HepG2 (cell line): ENCODE measurements around the gene USP2. TPM values are rescaled to one million over a fixed set of nuclear protein-coding genes. Genes with fewer than 3 reads are reported as not detected.

Source experiments
- AGO2 ChIP-seq: fragments of 200-400 bp; formaldehyde crosslinking; optimal IDR thresholded peaks from 2 replicates; pipeline ENCODE3; 2017; ENCODE audit warnings: mild to moderate bottlenecking, low read depth, low read length, moderate library complexity
- BORCS8-MEF2B ChIP-seq: sonication (generic); formaldehyde crosslinking; IDR thresholded peaks from 2 replicates; pipeline ENCODE4 v1.8.0; 2022; ENCODE audit warnings: mild to moderate bottlenecking, missing genetic modification reagents
- MAF1 ChIP-seq: sonication (generic); formaldehyde crosslinking; IDR thresholded peaks from 2 replicates; pipeline ENCODE4 v1.5.0; 2020; ENCODE audit warnings: missing genetic modification reagents, borderline replicate concordance
- RBM22 ChIP-seq: fragments of 200-400 bp; formaldehyde crosslinking; optimal IDR thresholded peaks from 2 replicates; pipeline ENCODE3; 2017; ENCODE audit warnings: mild to moderate bottlenecking, low read length, moderate library complexity
- SNAPC2 ChIP-seq: sonication (generic); formaldehyde crosslinking; IDR thresholded peaks from 2 replicates; pipeline ENCODE4 v1.8.1; 2022; ENCODE audit warnings: mild to moderate bottlenecking, missing genetic modification reagents
- SP5 ChIP-seq: IDR thresholded peaks from 2 replicates; pipeline ENCODE4 v1.6.1; 2016; ENCODE audit warnings: low read depth, borderline replicate concordance
- SYNCRIP ChIP-seq: fragments of 200-400 bp; formaldehyde crosslinking; IDR thresholded peaks from 2 replicates; pipeline ENCODE4 v1.6.1; 2018; ENCODE audit warnings: mild to moderate bottlenecking, low read depth, low read length; ENCODE audit not compliant: insufficient read depth
- TAF15 ChIP-seq: fragments of 200-400 bp; formaldehyde crosslinking; IDR thresholded peaks from one replicate; pipeline ENCODE4 v1.6.1; 2018; ENCODE audit warnings: mild to moderate bottlenecking, low read depth, low read length; ENCODE audit not compliant: poor library complexity, severe bottlenecking
- ZNF24 ChIP-seq: fragments of 450-650 bp; IDR thresholded peaks from 2 replicates; pipeline ENCODE4 v1.6.1; 2017; ENCODE audit warnings: antibody characterized with exemption, mild to moderate bottlenecking
- ZNF281 ChIP-seq: sonication (generic); formaldehyde crosslinking; IDR thresholded peaks from 2 replicates; pipeline ENCODE4 v1.4.0; 2020; ENCODE audit warnings: missing genetic modification reagents, borderline replicate concordance
- ZNF3 ChIP-seq: IDR thresholded peaks from 2 replicates; pipeline ENCODE4 v1.7.0; 2017; ENCODE audit warnings: inconsistent platforms
- ZNF432 ChIP-seq: sonication (generic); formaldehyde crosslinking; IDR thresholded peaks from 2 replicates; pipeline ENCODE4 v1.5.0; 2020; ENCODE audit warnings: missing genetic modification reagents, mild to moderate bottlenecking, borderline replicate concordance
- ZNF441 ChIP-seq: sonication (generic); formaldehyde crosslinking; IDR thresholded peaks from 2 replicates; pipeline ENCODE4 v1.7.0; 2021; ENCODE audit warnings: missing genetic modification reagents, borderline replicate concordance
- ZNF446 ChIP-seq: sonication (generic); formaldehyde crosslinking; IDR thresholded peaks from 2 replicates; pipeline ENCODE4 v1.5.0; 2020; ENCODE audit warnings: mild to moderate bottlenecking, missing genetic modification reagents
- ZNF564 ChIP-seq: sonication (generic); formaldehyde crosslinking; IDR thresholded peaks from 2 replicates; pipeline ENCODE4 v1.8.1; 2023; ENCODE audit warnings: mild to moderate bottlenecking, missing genetic modification reagents
- ZNF577 ChIP-seq: sonication (generic); formaldehyde crosslinking; IDR thresholded peaks from 2 replicates; pipeline ENCODE4 v1.4.0; 2020; ENCODE audit warnings: mild to moderate bottlenecking, low read depth, missing genetic modification reagents, borderline replicate concordance
- ZNF782 ChIP-seq: sonication (generic); formaldehyde crosslinking; IDR thresholded peaks from 2 replicates; pipeline ENCODE4 v1.4.0; 2020; ENCODE audit warnings: missing genetic modification reagents, mild to moderate bottlenecking, borderline replicate concordance
- polyA plus RNA-seq, 8 experiments: library from polyadenylated mRNA; depleted of rRNA in 3 of 8; stranded (reverse) in 7 of 8; unstranded in 1 of 8; fragments of >200 nt; fragmentation: Illumina TruSeq in 4 of 8; extraction: Trizol in 4 of 8; gene quantifications; 2 replicates each; pipeline versions ENCODE4 v1.2.1 to v1.2.3, GENCODE V29; 2011 to 2016; ENCODE audit warnings: low read depth in 4 of 8, missing spikeins in 1 of 8, mixed read lengths in 1 of 8; ENCODE audit not compliant: insufficient read depth in 1 of 8
- total RNA-seq, 5 experiments: library from RNA; depleted of rRNA; stranded (reverse); fragments of >200 nt; fragmentation: Illumina TruSeq; extraction: Trizol; gene quantifications; 2 replicates each; pipeline ENCODE4 v1.2.3, GENCODE V29; 2016; ENCODE audit warnings: low read depth in 1 of 5
- TF ChIP-seq, protein P1 (sequence below): sonication (generic); formaldehyde crosslinking; IDR thresholded peaks from 2 replicates; pipeline ENCODE4 v1.5.0; 2020; ENCODE audit warnings: mild to moderate bottlenecking, missing genetic modification reagents
- TF ChIP-seq, protein P2 (sequence below): IDR thresholded peaks from 2 replicates; pipeline ENCODE4 v1.6.1; 2016; ENCODE audit warnings: low read depth, missing genetic modification reagents, missing compliant biosample characterization

Gene USP2
- total and polyA plus RNA-seq, 2 of the 13 experiments (the other 11 are each of a cell fraction or from before 2014, with no cell fraction given) = 2.5 to 6.0 TPM

- TF ChIP-seq ZNF446 = no peak
- TF ChIP-seq, protein P1, sequence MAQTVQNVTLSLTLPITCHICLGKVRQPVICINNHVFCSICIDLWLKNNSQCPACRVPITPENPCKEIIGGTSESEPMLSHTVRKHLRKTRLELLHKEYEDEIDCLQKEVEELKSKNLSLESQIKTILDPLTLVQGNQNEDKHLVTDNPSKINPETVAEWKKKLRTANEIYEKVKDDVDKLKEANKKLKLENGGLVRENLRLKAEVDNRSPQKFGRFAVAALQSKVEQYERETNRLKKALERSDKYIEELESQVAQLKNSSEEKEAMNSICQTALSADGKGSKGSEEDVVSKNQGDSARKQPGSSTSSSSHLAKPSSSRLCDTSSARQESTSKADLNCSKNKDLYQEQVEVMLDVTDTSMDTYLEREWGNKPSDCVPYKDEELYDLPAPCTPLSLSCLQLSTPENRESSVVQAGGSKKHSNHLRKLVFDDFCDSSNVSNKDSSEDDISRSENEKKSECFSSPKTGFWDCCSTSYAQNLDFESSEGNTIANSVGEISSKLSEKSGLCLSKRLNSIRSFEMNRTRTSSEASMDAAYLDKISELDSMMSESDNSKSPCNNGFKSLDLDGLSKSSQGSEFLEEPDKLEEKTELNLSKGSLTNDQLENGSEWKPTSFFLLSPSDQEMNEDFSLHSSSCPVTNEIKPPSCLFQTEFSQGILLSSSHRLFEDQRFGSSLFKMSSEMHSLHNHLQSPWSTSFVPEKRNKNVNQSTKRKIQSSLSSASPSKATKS (CRISPR knock-in tag) = no peak
- TF ChIP-seq ZNF441 (CRISPR knock-in tag) = no peak
- no peak for TF ChIP-seq ZNF24
- TF ChIP-seq AGO2 = peak; percentile 7
- TF ChIP-seq TAF15 = no peak
- 0 out of 2 replicates have a peak, but pooled peaks have one; percentile 45 for TF ChIP-seq SP5
- no peak for TF ChIP-seq SNAPC2 (CRISPR knock-in tag)
- no peak for TF ChIP-seq ZNF577 (CRISPR knock-in tag)
- TF ChIP-seq ZNF3 (CRISPR knock-in tag) = no peak
- TF ChIP-seq ZNF782 (CRISPR knock-in tag) = no peak
- TF ChIP-seq, protein P2, sequence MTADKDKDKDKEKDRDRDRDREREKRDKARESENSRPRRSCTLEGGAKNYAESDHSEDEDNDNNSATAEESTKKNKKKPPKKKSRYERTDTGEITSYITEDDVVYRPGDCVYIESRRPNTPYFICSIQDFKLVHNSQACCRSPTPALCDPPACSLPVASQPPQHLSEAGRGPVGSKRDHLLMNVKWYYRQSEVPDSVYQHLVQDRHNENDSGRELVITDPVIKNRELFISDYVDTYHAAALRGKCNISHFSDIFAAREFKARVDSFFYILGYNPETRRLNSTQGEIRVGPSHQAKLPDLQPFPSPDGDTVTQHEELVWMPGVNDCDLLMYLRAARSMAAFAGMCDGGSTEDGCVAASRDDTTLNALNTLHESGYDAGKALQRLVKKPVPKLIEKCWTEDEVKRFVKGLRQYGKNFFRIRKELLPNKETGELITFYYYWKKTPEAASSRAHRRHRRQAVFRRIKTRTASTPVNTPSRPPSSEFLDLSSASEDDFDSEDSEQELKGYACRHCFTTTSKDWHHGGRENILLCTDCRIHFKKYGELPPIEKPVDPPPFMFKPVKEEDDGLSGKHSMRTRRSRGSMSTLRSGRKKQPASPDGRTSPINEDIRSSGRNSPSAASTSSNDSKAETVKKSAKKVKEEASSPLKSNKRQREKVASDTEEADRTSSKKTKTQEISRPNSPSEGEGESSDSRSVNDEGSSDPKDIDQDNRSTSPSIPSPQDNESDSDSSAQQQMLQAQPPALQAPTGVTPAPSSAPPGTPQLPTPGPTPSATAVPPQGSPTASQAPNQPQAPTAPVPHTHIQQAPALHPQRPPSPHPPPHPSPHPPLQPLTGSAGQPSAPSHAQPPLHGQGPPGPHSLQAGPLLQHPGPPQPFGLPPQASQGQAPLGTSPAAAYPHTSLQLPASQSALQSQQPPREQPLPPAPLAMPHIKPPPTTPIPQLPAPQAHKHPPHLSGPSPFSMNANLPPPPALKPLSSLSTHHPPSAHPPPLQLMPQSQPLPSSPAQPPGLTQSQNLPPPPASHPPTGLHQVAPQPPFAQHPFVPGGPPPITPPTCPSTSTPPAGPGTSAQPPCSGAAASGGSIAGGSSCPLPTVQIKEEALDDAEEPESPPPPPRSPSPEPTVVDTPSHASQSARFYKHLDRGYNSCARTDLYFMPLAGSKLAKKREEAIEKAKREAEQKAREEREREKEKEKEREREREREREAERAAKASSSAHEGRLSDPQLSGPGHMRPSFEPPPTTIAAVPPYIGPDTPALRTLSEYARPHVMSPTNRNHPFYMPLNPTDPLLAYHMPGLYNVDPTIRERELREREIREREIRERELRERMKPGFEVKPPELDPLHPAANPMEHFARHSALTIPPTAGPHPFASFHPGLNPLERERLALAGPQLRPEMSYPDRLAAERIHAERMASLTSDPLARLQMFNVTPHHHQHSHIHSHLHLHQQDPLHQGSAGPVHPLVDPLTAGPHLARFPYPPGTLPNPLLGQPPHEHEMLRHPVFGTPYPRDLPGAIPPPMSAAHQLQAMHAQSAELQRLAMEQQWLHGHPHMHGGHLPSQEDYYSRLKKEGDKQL = no peak
- TF ChIP-seq SYNCRIP = no peak
- peak; percentile 70; the same call in 1 of the 2 replicates for TF ChIP-seq ZNF281 (CRISPR knock-in tag)
- TF ChIP-seq BORCS8-MEF2B = no peak
- TF ChIP-seq RBM22 = peak; percentile 24
- TF ChIP-seq ZNF432 (CRISPR knock-in tag) = no peak
- no peak for TF ChIP-seq MAF1
- TF ChIP-seq ZNF564 = no peak
These were observed 8.2 kb downstream of the USP2 start (continued) for GRCh38 chr11:119373059-119373920.
